Renal cortex interstitium (tissue), 11 donors: Measurements from ENCODE around the gene ECI1. TPM values are rescaled to one million over a fixed set of nuclear protein-coding genes. Genes with fewer than 3 reads are reported as not detected.

Source experiments
- DNase-seq, 11 donors: peaks; one replicate each; pipeline ENCODE4 v3.0.0-alpha.2; 2013; ENCODE audit warnings: low read depth in 9 of 11, low spot score in 4 of 11; ENCODE audit errors: extremely low read depth in 1 of 11
- polyA plus RNA-seq, 3 donors: library from polyadenylated mRNA; unstranded; fragments of 120-200 nt; gene quantifications; one replicate each; pipeline ENCODE4 v1.2.1, GENCODE V29; 2013; ENCODE audit not compliant: insufficient read length in 3 of 3

ECI1 gene
- polyA plus RNA-seq, 3 donors, result 59.0 to 76.2 (median 72.2) TPM

DNA sequence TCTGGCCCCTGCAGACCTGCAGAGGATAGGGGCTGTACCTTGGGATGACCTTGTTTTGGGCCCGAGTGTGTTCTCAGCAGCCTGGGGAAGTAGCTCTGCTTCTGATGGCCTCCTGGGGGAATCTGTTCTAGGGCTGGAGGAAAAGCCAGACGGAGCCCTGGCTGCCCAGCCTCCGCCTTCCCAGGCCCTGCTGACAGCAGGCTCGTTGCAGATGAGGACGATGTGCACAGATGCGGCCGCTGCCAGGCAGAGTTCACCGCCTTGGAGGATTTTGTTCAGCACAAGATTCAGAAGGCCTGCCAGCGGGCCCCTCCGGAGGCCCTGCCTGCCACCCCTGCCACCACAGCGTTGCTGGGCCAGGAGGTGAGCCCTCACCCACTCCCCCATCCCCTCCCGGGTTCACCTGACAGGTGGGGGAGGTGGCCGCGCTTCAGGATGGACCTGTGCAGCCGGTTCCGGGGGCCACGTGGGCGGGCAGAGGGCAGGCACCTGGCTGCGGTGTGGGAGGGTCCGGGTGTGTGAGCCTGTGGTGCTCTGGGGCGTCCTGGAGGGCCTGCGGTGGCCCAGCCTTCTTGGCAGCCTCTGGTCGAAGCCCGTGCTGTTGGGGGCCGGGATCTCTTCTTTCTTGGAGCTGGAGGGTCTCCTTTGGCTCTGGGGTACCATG, 23.1 kb downstream of the ECI1 start:
- no peak for DNase-seq

GRCh38 chr16:2226918-2227317, 24.5 kb downstream of the ECI1 start:
- DNase-seq, result no peak

DNA sequence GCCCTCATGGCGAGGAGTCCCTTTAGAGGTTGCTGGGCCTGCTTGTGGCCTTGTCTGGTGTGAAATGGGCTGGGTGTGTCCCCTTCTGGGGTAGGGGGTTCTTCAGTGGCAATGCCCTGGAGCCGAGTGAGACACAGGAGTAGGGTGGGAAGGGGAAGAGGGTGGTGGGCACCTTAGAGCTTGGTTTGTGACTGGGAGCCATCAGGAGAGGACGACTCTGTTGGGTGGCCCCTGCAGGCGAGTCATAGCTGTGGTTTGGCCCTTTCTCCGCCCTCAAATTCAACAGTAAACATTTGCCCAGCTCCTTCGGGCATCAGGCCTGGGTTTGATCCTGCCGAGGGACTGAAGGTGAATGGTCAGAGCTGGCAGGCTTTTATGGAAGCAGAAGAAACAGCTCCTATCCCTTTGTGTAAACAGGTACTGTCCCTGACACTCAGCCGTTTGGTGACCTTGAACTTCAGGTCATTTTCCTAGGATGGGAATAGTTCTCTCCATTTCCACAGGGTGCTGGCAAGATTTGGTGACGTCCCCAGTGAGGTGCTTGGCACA, 25.1 kb downstream of the ECI1 start:
- no peak for DNase-seq

DNA sequence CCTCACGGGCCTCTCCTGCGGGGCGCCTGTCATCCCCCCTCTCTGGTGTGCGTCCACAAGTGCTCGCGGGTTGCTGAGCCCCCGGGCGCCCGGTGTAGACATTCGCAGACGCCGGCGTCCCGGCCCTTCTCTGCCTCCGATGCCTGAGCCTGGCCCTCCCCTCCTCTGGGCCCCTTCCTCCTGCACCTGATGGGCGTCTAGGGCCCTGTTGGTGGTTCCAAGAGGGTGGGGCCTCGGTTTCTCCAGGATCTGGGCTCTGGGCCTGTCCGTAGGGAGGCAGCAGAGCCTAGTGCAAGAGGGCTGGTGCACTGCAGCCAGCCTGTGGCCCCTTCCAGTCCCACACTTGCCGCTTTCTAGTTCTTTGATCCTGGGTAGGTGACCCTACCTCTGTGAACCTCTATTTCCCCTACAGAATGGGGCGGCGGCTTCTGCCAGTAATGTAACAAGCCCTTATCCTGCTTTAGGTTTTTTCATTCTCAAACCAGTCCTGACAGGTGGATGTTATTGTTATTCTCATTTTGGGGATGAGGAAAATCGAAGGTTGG, 27.4 kb downstream of the ECI1 start:
- DNase-seq, result no peak

GRCh38 chr16:2223221-2223941, 28.0 kb downstream of the ECI1 start, which contains the start of gene E4F1:
Gene E4F1, plus strand, starts transcription at chr16:2223591. Its CDS starts 23 bp downstream, at chr16:2223614.
- peak; percentile 93 to 99 (median 98) for DNase-seq

- DNase-seq, result no peak
Measured at GRCh38 chr16:2216330-2216729, 35.1 kb downstream of the ECI1 start.

DNA sequence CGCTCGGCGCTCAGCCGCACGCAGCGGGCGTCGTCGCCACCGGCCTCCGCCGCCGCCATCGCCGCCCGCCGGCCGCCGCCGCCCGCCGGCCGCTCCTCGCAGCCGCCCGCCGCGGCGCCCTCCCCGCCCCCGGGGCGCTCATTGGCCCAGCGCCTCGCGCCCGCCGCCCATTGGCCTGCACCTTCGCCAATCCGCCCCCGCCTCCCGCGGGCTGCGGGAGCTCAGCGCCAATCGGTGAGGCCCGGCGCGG, 36.7 kb downstream of the ECI1 start, which contains the start of gene PGP:
Gene PGP (minus strand): TSS at position 122 of the 250 bp plus-strand sequence. CDS start 63 bp downstream, at position 59.
- no peak for DNase-seq

DNA sequence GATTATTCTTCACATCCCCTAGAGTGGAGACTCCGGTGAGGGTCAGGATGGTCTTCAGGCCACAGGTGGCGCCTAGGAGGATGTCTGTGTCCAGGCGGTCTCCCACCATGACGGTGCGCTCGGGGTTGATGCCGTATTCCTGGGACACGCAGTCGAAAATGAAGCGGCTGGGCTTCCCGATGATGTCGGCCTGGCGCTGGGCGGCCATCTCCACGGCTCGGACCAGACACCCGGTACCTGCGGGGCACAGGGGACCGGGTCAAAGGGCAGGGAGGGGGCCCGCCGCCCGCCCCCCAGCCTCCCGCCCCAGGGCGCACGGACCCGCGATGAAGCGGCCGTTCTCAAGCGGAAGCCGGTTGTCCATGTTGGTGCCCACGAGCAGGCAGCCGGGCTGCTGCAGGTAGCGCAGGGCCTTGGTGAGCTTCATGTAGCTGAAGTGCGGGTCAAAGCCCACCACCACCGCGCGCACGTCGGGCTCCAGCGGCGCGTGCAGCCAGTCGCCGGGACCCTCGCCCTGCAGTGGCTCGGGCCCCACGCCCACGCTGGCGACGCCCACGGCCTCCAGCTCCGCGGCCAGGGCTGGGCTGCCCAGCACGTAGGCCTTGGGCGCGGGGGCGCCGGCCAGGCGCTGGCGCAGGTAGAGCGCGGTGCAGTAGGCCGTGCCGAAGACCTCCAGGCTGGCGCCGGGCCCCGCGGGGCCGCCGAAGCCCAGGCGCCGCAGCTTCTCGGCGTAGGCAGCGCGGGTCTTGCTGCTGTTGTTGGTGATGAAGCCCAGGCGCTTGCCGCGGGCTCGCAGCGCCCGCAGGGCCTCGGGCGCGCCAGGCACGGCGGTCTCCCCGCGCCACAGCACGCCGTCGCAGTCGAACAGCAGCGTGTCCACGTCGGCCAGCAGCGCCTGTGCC, 37.3 kb downstream of the ECI1 start:
- no peak for DNase-seq

- DNase-seq, result no peak
Measured at GRCh38 chr16:2212362-2213324, 38.7 kb downstream of the ECI1 start.

DNA sequence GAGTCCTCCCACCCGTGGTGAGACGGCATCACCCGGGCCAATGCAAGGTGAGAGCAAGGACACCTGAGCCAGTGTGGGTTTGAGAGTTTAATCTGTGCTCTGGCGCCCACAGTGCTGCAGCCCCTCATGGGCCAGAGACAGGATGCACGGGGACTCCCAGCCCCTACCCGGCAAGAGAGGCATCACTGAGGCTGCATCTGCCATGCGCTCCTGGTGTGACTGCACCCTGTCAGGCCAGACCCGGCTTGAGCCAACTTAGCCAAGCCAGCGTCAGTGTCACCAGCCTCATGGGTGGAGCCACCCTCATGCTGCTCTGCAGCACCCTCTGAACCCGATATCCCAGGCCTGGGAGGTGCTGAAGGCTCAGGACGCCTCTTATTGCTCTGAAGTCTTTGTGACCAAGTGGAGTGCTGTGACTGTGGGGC, 39.5 kb downstream of the ECI1 start:
- no peak for DNase-seq

- DNase-seq, result no peak
Measured at GRCh38 chr16:2210386-2211365, 40.7 kb downstream of the ECI1 start, which contains the start of gene BRICD5. Gene BRICD5, minus strand, starts transcription at chr16:2210863. Its CDS starts 30 bp downstream, at chr16:2210833.

DNA sequence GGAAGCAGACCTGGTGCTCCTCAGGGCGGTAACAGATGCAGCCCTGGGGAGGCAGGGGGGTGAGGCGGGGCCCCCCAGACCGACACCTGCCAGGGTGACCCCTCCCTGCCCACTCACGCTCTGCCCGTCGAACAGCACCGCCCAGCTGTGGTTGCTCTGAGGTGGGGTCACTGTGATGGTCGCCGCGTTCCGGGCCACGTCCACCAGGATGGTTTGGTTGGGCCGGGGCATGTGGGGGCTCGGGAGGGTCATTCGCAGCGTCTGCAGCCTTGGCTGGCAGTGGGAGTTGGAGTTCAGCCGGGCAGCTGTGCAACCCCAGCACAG, 41.4 kb downstream of the ECI1 start:
- DNase-seq, result no peak

DNA sequence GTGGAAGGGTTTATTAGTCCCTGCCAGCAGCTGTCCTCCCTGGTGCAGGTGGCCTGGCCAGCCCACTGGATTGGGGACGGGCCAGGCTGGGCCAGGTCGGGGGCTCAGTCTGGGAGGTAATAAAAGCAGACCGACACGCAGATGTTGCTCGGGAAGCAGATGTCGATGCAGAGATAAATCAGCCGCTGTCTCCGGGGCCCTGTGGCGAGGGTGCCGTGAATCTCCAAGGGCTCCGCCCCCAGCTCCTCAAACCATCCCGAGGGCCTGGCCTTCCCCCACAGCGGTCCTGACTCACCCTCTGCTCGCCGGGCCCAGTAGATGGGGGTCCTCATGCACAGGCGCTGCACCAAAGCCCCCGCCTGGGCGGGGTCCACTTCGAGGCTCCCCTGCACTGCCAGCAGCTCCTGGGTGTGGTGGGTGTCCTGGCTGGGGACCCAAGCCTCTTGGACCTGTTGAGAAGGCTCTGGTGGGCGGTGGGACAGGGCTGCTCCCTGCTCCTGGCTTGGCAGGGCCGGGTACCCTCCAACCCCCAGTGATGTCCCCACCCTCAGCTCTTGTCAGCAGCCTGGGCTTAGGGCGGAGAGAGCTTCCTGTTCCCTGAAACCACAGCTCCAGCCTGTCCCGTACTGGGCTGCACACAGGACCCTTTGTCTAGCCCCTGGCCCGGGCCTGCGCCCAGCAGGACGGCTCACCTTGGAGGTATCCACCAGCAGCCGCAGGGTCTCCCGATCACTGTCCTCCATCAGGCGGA, 42.0 kb downstream of the ECI1 start:
- no peak for DNase-seq

DNA sequence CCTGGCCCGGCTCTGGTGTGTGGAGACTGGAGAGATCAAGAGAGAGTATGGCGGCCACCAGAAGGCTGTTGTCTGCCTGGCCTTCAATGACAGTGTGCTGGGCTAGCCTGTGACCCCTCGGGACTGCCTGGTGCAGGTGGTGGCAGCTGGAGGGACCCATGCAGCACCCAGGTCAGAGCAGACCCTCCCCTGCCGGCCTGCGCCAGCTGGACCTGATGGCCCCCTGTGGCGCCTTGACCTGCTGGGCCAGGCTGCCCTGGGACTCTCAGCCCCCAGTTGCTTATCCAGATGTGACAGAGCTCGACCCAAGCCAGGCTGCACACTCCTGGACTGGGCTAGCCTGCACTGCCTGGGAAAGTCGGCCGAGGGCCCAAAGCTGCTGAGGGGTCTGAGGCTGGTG, 42.6 kb downstream of the ECI1 start:
- no peak for DNase-seq

- DNase-seq, result no peak
Measured at GRCh38 chr16:2208308-2208707, 43.1 kb downstream of the ECI1 start.

- no peak for DNase-seq
Measured at GRCh38 chr16:2207872-2208271, 43.5 kb downstream of the ECI1 start.
